Right lobe of liver (tissue), 6 donors: Measurements from ENCODE around the gene EN1. TPM values are rescaled to one million over a fixed set of nuclear protein-coding genes. Genes with fewer than 3 reads are reported as not detected.

ENCODE experiments used
- ATAC-seq, 4 donors: fragments of 200-7000 bp; cut with Tn5 transposase; one replicate each; pipeline ENCODE4 v1.9.1; 2020; ENCODE audit warnings: mild to moderate bottlenecking in 4 of 4, moderate library complexity in 4 of 4
- DNase-seq, 3 donors: peaks; one replicate each; pipeline ENCODE4 v3.0.0-alpha.2; 2020
- H3K27ac ChIP-seq, 3 donors: fragments of 200-600 bp; one replicate each; pipeline ENCODE4 v1.8.0; 2022
- H3K27me3 ChIP-seq, 2 donors: fragments of 200-600 bp; one replicate each; pipeline ENCODE4 v1.8.0; 2022
- H3K36me3 ChIP-seq, 4 donors: fragments of 200-600 bp; sonication (generic) in 1 of 4; one replicate each; pipeline versions ENCODE4 v1.5.1 to v1.8.0; 2017 to 2022; ENCODE audit warnings: control low read depth in 1 of 4
- H3K4me1 ChIP-seq, 4 donors: fragments of 200-600 bp; sonication (generic) in 1 of 4; one replicate each; pipeline versions ENCODE4 v1.5.1 to v1.8.0; 2017 to 2022; ENCODE audit warnings: control low read depth in 1 of 4
- H3K4me3 ChIP-seq, 3 donors: fragments of 200-600 bp; one replicate each; pipeline ENCODE4 v1.8.0; 2022
- H3K9me3 ChIP-seq, 4 donors: fragments of 200-600 bp; sonication (generic) in 1 of 4; one replicate each; pipeline versions ENCODE4 v1.5.1 to v1.8.0; 2017 to 2022; ENCODE audit warnings: control low read depth in 1 of 4
- CTCF ChIP-seq, 4 donors: fragments of 200-600 bp in 3 of 4; fragments of 450-650 bp in 1 of 4; IDR thresholded peaks; one replicate each; pipeline versions ENCODE4 v1.5.1 to v1.8.0; 2016 to 2022; ENCODE audit warnings: antibody characterized with exemption in 4 of 4, mild to moderate bottlenecking in 2 of 4
- POLR2A ChIP-seq: fragments of 450-650 bp; IDR thresholded peaks from one replicate; pipeline ENCODE4 v1.6.1; 2017; ENCODE audit warnings: antibody characterized with exemption, mild to moderate bottlenecking
- WGBS: methylation state at CpG from one replicate; pipeline ENCODE4 v1.1.6; 2018; ENCODE audit warnings: low coverage, low lambda C conversion rate; ENCODE audit not compliant: insufficient coverage; ENCODE audit errors: missing lambda C conversion rate; 5-methylcytosine and 5-hydroxymethylcytosine counted together
- intact Hi-C, 2 donors: fragments of 100-400 bp; cut with DNase I; formaldehyde crosslinking; loops; one replicate each; pipeline versions ENCODE4 v1.11.2 to v1.14.1; 2022
- total RNA-seq, 6 experiments: library from RNA; depleted of rRNA in 2 of 6; stranded (reverse); fragments of >200 nt in 2 of 6; fragmentation: NEBNext Ultra II Directional in 3 of 6; extraction: Animal tissue kit (Norgen Biotek cat#: 25700) in 3 of 6; gene quantifications; one replicate each; pipeline versions ENCODE4 v1.1.0 to v1.2.4, GENCODE V29; 2016 to 2023
- donor health status: DM: no; HTN: yes; CAD: no.
- donor health status: DM: no; HTN: no; CAD: no.
- donor health status: DM: no; HTN: no; CAD: no.
- donor health status: DM: no; HTN: yes; CAD: no.
- donor health status: DM: no; HTN: yes; CAD: no.

Gene EN1
- total RNA-seq, 6 experiments from 2014 or later = not detected

- ATAC-seq = no peak
These were observed 10.4 kb upstream of the EN1 start for GRCh38 chr2:118857677-118858484.

GRCh38 chr2:118856978-118857676 lies 9.7 kb upstream of the EN1 start:
- Histone ChIP-seq H3K4me3 (no peak overlapping the region), H3K27me3 (peaks cover 31 to 60% of the 10 kb centered on the region in 2 donors), H3K4me1 (peaks cover 0 to 13% (median 4%) of the 10 kb centered on the region in 4 donors), H3K36me3 (no peaks in the 10 kb centered on the region), H3K9me3 (no peaks in the 10 kb centered on the region), H3K27ac (no peak overlapping the region)
- ATAC-seq (no peak), DNase-seq (no peak)
- 14% methylated on average over 7 of the region's 50 CpGs for WGBS
- intact Hi-C loops = loop anchor here in 1 of 2 donors (10.0 kb wide), 1 partner anchor 652 kb away; no protein-coding TSS in a partner anchor
- no peak for TF ChIP-seq POLR2A
- no peak for TF ChIP-seq CTCF (IDR thresholded peaks at IDR 0.05)

More at GRCh38 chr2:118857677-118858484, 10.4 kb upstream of the EN1 start:
- intact Hi-C loops = loop anchor here in 1 of 2 donors (10.0 kb wide), 1 partner anchor 653 kb away; no protein-coding TSS in a partner anchor
- Histone ChIP-seq H3K9me3 (no peaks in the 10 kb centered on the region), H3K36me3 (no peaks in the 10 kb centered on the region), H3K27ac (no peak overlapping the region), H3K4me3 (no peak overlapping the region), H3K27me3 (peaks cover 28 to 55% of the 10 kb centered on the region in 2 donors), H3K4me1 (peaks cover 0 to 14% (median 4%) of the 10 kb centered on the region in 4 donors)
- TF ChIP-seq POLR2A (no peak), CTCF (IDR thresholded peaks at IDR 0.05) (no peak)
- 9% methylated on average over 39 of the region's 52 CpGs for WGBS
- no peak for DNase-seq

GRCh38 chr2:118856330-118856977 lies 9.0 kb upstream of the EN1 start:
- Histone ChIP-seq H3K4me3 (no peak overlapping the region), H3K27ac (no peak overlapping the region), H3K27me3 (peaks cover 31 to 60% of the 10 kb centered on the region in 2 donors), H3K36me3 (no peaks in the 10 kb centered on the region), H3K9me3 (no peaks in the 10 kb centered on the region), H3K4me1 (peaks cover 0 to 11% (median 4%) of the 10 kb centered on the region in 4 donors)
- DNase-seq = no peak
- 5% methylated on average over 24 of the region's 25 CpGs for WGBS
- intact Hi-C loops = loop anchor here in 1 of 2 donors (10.0 kb wide), 1 partner anchor 652 kb away; no protein-coding TSS in a partner anchor
- no peak for ATAC-seq
- TF ChIP-seq CTCF (IDR thresholded peaks at IDR 0.05) = no peak

GRCh38 chr2:118855451-118856279 lies 8.2 kb upstream of the EN1 start:
- WGBS = under 1% methylated on average over 25 of the region's 69 CpGs
- Histone ChIP-seq H3K4me1 (peaks cover 0 to 11% (median 4%) of the 10 kb centered on the region in 4 donors), H3K27me3 (peaks cover 31 to 60% of the 10 kb centered on the region in 2 donors), H3K4me3 (peak overlapping the region; percentile 3 to 41 (median 27)), H3K36me3 (no peaks in the 10 kb centered on the region), H3K9me3 (no peaks in the 10 kb centered on the region), H3K27ac (no peak overlapping the region)
- TF ChIP-seq POLR2A = no peak
- peak; percentile 92 to 95 (median 94) for TF ChIP-seq CTCF (IDR thresholded peaks at IDR 0.05)
- peak; percentile 93 to 98 (median 96) for ATAC-seq
- DNase-seq = peak; percentile 81 to 86 (median 83)
- intact Hi-C loops = loop anchor here in 1 of 2 donors (10.0 kb wide), 1 partner anchor 651 kb away; no protein-coding TSS in a partner anchor
